NCI-H2196 (cell line): ENCODE measurements around the gene FNTB.

Source experiments
- DNase-seq: peaks from one replicate; lab custom pipeline; 2025; ENCODE audit not compliant: unreplicated experiment; lab: John Stamatoyannopoulos, UW

Gene FNTB, protein sequence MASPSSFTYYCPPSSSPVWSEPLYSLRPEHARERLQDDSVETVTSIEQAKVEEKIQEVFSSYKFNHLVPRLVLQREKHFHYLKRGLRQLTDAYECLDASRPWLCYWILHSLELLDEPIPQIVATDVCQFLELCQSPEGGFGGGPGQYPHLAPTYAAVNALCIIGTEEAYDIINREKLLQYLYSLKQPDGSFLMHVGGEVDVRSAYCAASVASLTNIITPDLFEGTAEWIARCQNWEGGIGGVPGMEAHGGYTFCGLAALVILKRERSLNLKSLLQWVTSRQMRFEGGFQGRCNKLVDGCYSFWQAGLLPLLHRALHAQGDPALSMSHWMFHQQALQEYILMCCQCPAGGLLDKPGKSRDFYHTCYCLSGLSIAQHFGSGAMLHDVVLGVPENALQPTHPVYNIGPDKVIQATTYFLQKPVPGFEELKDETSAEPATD

DNA sequence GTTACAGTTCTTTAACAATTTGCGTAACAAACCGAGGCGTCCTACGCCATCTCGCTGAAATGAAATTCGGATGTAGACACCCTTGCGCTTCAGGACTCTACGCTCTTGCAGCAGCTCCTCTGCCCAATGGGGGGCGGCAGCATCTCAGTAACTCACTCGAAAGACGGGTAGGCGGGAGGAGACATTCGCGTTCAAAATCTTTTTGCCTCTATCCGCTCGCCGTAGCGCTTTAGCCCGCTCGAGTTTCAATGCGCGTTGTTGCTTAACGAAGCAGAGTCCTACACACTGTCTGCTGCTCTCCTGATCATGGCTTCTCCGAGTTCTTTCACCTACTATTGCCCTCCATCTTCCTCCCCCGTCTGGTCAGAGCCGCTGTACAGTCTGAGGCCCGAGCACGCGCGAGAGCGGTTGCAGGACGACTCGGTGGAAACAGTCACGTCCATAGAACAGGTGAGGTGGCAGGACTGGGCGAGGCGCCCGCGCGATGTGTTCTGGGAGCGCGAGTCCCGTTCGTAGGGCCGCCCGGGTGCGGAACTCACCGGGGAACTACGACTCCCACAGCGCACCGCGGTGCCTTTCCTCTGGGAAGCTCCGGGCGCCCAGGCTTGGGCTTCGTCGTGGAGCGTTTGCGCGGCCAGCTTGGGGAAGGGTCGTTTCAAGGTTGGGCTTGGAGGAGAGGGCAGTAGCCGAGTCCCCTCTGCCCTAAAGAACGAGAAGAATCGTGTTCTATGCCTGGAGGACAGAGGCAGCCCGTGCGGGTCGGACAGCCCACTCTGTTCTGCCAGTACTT is at the start of gene FNTB:
Gene FNTB (plus strand): TSS at position 248 of the 790 bp plus-strand sequence. CDS start 59 bp downstream, at position 307.
- DNase-seq = peak; percentile 96

DNA sequence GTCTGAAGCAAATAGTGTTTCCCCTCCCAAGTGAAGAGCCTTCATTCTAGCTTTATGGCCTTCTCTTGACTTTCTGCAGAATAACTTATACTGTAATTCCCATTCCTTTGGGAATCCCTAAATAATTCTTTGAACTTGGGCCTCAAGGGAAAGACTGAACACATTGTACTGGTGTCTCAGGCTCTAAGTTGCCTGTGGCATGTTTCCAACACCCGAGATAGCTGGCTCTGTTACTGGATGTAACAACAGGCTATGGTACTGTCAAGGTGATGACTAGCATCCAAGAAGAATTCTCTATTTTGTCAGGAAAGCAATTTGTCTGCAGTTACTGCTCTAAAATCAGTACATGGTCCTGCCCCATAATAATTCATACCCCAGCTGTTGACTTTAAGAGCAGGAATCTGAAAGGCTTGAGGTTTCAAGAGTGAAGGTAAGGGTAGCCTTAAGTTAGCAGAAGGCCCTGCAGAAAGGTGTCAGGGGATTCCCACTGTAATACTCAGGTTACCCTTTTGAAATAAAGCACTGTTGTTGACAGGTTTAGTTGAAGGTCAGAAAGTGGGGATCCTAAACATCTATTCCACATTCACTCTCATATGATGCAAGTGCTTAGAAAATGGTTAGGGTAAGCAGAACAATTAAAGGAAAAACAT is 49.4 kb upstream of the FNTB start:
- DNase-seq = no peak

DNA sequence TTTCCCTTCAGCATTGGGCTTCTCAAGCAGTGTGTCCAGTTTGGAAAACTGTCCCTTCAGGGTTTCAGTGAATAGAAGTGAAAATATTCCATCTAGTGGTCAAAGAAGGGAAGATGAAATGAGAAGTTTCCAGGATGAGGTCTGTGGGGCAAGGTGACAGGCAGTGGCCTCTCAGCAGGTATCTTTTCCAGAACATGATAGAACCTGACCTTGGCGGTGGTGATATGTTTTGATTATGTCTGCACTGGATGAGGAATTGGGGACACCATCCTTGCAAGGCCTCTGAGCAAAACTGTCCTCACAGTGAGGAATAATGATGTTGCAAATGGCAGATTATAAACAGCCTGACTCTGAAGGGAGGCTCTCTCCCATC is 48.9 kb upstream of the FNTB start:
- peak; percentile 45 for DNase-seq

DNA sequence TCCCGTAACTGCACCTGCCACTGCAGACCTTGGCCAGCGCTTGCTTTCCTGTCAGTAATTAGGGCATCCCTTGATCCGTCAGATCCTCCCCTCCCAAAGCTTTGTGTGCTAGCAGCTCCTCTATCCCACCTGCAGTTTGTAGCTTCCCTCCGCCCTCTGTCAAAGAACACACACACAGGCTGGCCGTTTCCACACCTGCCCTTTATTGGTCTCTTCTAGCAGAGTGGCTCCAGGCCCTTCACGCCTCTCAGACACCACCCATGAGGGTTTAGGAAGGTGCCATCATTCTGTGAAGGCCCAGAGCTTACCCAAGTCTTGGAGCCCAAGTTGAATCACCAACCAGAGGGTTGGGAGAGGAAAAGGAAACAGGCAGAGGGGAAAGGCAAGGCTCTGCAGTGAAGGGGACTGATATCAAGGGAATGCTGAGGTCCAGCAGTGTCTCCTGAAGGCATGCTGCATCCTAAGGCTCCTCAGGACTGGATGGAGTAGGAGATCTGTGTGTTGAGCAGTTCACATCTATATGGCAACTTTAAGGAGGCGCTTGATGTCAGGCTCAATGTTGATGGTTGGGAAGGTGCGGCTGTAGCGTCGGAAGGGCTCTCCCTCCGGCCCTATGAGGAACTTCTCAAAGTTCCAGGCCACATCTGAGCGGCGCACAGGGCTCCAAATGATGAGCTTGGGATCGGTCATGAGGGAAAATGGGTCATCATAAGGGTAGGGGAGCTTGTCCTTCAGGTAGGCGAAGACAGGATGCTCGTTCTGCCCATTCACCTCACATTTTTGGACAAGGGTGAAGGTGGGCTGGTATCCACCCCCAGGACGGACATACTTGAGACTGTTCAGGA is 47.5 kb upstream of the FNTB start:
- DNase-seq = peak; percentile 77

DNA sequence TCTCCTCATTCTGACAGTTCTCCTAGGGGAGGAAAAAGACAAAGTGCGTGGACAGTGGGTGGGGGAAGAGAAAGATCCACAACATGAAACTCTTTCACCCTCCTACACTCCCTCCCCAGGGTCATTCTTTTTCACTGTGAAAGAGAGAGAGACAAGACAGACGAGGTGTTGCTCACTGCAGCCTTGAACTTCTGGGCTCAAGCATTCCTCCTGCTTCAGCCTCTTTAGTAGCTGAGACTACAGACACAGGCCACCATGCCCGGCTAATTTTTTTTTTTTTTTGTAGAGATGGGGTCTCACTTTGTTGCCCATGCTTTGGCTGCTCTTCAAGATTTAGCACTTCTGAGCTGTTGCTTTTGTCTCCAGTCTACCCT is 46.9 kb upstream of the FNTB start:
- DNase-seq = no peak

DNA sequence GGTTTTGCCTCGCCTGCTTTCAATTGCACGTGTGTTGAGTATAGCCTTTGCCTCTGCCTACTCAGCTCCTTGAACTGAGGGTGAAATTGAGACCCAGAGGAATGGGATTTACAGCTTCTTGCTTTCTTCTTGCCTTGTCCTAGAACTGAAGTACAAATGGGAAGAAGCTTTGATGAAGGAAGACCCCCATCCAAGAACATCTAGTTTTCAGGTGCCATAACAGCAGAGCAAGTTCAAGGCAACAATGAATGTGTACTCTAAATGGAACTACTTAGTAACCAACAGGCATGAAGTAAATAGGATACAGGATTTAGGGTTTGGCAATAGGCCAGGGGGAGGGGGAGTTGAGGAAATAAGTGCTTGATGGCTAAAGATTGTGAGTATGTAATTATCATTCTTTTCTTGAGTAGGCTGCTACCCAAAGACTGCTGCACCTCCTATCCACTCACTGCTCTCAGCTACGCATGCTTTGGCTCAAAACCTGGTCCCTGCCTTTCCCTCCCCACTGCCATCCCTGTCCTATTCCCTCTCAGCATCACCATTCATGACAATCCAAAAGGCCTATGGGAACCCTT is 46.3 kb upstream of the FNTB start:
- DNase-seq = no peak

DNA sequence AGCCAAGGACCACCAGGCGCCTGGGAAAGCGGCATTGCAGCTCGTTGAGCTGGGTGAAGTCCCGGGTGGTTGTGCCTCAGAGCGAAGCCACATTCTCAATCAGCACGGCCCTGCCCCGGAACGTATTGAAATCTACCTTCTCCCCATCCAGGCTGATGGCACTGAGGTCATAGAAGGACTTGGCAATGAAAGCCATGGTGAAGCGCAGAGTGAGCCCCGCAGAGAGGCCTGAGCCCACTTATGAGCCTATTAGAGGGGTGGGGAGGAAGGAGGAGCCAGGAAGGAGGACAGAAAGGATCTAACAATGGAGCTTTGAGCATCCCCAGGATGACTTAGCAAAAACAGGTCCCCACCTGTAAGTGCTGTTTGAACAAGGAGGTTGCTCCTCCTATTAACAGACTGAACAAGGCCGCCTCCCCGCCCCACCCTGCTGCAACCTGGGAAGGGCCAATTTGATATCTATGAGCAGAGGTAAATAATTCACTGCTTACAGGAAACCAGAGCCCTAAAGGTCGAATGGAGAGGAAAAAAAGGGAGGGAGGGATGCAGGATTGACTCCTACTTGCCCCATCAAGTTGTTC is 44.1 kb upstream of the FNTB start, which contains the start of gene GPX2:
Gene GPX2 (minus strand): TSS at position 215 of the 581 bp plus-strand sequence. CDS start 19 bp downstream, at position 196.
- DNase-seq = peak; percentile 83

DNA sequence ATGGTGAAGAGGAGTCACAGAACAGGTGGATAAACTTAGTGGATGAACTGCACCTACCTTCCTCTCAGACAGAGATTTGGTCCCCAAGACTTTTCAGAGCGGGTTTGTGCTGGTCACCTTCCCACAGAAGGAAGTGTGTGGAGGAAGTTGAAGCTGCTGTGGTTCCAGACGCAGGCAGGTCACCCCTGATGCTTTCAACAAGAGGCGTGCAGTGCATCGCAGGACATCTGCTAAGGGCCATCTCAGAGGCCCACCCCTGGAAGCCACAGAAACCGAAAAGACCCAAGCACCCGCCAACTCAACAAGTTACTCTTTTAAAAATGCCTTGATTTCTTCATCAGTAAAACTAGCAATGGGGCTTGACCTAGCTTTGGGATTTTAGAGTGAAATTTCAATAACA is 43.1 kb upstream of the FNTB start:
- DNase-seq = no peak

DNA sequence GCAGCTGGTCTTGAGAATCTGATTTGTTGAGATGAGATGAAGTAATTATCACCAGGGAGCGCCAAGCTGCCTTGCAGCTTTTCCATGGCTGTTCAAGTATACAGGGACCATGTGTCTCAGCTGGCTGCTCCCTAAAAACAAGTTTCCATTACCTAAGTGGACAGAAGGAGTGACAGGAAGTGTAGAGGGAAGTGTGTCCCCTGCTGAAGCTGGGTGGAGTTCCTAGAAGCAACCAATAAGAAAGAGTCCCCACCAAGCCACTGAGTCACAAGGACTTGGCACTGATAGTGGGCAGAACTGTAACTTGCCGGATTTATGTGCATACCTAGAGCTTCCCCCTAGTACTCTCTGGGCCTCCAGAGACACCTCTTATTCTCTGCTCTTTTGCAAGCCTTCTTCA is 42.7 kb upstream of the FNTB start:
- DNase-seq = no peak

DNA sequence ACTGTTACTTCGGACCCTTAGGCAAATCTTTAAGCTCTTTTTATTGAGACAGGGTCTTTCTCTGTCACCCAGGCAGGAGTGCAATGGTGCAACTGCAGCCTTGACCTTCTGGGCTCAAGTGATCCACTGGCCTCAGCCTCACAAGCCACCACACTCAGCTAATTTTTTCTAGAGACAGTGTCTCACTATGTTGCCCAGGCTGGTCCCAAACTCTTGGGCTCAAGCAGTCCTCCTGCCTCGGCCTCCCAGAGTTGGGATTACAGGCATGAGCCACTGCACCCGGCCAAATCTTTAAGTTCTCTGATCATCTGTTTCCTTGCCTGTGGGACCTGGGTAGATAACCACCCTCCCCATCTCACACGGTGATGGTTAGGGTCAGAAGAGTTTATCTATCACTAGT is 41.8 kb upstream of the FNTB start:
- no peak for DNase-seq

DNA sequence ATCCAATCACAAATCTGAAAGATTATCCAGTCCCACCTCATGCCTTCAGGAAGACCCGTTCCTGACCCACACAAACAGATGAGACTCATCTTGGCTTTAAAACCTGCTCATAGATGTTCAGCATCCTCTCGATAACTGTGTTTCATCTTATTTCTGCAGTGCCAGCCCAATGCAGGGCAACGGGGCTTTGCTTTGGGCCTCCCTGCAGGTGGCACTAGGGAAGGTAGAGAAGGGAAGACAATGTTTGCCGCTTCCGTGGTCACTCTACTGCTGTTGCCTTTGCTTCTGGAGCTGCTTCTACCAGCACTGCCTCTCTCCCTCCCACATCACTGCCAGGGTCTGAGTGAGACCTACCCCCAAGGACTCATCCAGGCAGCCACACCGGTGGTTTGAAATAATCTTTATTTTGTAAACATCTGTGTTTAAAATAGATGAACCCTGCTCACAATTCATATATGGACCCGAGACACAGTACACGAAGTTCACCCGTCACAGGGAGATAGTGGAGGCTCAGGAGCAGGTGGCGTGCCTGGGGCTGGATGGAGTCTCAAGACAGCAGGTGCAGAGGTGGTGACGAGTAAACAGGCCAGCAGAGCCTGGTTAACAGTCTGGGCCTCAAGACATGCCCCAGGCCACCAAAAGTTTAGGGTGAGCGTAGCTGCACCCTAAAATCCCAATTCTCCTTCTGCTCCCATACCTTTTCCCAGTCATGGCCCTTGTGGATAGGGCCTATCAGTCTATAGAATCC is 41.1 kb upstream of the FNTB start:
- no peak for DNase-seq

DNA sequence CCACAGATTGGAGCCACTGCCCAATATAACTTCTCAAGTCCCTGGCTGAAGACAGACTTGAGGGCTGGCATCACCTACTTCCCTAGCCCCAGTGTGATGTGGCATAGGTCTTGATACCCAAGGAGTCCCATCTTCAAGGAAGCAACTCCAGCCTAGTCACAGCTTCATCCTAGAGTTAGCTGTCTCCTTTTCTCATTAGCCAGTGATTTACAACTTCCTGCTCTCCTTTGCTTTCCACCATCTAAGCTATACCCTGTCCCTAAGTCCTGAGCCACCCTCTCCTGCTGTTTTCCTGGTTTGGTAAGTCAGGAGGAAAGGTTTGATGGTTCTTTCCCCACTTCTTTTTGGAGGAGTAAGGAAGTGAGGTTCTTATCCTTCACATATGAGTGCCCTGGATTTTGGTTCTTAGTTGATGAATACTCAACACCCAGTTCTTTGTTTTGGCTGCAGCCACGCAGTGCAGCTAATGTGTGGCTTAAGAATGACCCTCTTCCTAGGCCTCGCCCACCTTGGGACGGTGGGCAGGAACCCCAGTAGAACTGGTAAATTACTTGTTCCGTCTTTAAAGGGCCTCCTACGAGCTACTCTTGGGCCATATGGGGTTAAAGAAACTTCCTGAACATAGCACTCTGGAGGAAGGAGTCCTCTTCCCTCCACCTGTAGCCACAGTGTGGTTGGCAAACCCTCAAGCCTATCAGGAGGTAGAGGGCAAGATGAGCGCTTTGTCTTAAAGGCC is 40.2 kb upstream of the FNTB start:
- no peak for DNase-seq

DNA sequence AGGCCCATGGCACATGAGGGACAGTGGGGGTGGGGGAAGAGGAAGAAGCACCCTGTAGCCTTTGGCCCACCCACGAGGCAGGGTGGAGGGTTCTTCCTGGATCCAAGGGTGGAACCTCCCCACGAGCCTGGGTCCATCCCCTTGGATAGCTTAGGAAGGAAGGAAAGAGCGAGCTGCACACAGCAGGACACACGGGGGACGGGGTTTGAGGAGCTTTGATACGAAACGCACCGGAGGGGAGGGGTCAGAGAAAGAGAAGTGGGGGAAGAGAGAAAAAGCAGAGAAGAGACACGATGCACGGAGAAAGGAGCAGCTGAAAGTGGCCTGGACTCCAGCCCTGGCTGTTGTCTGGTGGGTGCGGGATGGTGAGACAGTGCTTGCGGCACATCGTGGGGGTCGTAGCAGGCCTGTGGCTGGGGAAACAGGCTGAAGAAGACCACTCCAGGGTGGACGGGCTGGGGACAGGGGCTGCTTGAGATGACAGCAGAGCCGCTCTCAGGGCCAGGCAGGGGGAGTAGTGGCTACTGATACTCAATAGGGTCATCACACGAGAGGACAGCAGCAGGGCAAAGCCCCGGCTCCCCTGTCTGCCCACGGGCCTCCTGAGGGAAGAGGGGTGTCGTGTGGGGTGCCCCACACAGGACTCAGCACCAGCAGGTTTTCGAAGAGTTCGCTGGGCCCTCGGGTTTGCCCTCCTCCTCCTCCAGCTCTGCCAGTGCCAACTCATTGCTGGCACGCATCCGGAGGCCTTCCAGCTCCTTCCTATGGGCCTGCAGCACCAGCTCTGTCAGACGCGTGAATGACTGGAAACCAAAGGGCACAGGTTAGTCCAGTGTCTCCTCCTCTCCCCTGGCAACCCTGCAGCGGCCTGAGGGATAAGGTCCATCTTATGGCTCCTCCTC is 38.7 kb upstream of the FNTB start:
- DNase-seq = no peak

DNA sequence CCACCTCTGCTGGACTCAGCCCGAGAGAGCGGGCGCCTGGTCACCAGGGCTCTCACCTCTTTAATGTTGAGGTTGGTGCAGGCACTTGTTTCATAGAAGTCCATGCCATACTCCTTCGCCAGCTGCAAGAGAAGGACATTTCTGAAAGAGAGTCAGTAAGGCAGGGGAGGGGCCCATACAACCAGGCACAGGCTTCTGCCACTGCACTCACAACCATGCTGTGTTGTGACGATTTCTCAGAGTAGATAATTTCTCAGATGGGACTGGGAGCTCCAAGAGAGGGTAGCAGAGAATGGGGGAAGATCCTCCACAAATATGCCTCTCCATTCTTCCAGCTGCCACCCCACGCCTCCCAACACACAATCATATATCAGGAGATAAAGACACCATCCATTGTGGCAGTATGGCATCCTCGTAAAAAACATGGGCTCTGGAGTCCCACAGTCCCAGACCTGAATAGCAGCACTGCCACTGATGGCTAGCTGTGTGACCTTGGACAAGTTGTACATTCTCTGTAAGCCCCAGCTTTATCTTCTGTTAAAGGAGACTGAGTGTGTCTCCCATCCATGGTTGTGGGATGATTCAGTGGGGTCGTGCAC is 38.0 kb upstream of the FNTB start:
- no peak for DNase-seq

DNA sequence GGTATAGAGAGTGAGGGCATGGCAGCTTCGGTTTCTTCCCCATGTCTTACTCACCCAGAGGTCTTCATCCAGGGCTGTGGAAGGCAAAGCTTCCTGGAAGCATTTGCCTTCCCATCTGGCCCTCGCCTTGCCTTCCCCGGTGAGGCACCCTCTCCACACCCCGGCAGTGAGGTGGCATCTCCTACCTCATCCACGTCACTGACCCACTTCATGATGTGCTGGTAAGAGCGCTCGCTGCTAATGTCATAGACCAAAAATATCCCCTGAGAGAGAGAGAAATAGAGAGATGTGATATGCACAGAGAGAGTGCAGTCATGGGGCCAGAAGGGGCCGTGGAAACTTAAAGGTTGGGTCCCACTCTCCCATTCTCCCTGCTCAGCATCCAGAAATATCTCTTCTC is 35.8 kb upstream of the FNTB start:
- no peak for DNase-seq

DNA sequence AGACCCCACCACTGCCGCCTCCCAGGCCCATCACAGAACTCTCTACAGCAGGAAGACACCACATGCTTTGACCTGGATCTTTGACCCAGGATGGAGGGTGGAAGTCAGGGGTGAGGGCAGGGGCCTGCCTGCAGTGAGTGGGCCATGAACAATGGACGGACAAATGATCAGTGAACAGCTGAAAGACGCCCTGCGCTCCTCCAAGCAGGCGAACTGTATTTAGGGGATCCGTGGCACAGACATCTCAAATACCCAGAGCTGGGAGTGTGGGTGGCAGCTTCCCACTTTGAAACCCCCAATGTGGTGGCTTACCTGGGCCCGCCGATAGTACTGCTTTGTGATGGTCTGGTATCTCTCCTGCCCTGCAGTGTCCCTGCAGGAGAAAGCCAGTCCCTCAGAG is 35.4 kb upstream of the FNTB start:
- DNase-seq = no peak

DNA sequence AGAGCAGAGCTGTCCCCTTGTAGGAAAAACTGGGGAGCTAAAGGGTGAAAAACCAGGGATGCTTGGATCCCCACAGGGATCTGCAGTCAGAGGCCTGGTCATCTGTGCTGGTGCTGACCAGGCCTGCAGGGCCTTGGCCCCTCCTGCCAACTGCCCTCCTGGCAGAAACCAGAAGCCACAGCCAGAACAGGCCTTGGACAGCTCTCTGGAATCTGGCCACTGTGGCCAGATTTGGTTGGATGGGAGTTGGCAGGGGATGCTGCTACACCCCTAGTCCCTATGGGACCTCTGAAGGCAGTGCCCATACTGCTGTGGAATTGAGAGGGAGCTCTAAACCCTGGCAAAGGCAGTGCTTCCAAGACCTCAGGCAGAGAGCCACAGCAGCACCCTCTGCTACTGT is 35.0 kb upstream of the FNTB start:
- no peak for DNase-seq
